HepG2 (cell line): ENCODE data around the gene PXT1. TPM values are rescaled to one million over a fixed set of nuclear protein-coding genes. Genes with fewer than 3 reads are reported as not detected.
A peak's percentile ranks its signal among the peaks of the same experiment; 100 is the strongest.

ENCODE experiments used
- ATAC-seq: fragments of 200-7000 bp; cut with Tn5 transposase; 3 replicates; pipeline ENCODE4 v1.9.1; 2020; ENCODE audit warnings: mild to moderate bottlenecking, moderate library complexity
- BruUV-seq: library from RNA; stranded (reverse); fragments of 400-500 nt; replicated peaks from 2 replicates; lab custom pipeline; 2021; lab: Mats Ljungman, UMichigan
- CTCF ChIA-PET: fragments of 300-600 bp; formaldehyde crosslinking; extraction: SDS; loops from one replicate; lab custom pipeline; 2021; ENCODE audit warnings: low total read pairs, inconsistent platforms, low intra/inter-chr PET ratio; lab: Yijun Ruan, JAX
- POLR2A ChIA-PET: fragments of 350-600 bp; sonication (Branson Sonifier 250); formaldehyde crosslinking; loops from one replicate; lab custom pipeline; 2020; ENCODE audit warnings: antibody characterized with exemption, inconsistent platforms; lab: Yijun Ruan, JAX
- DNase-seq: peaks from one replicate; pipeline ENCODE4 v3.0.0-alpha.2; 2015; ENCODE audit warnings: low spot score
- FAIRE-seq: peaks from 3 replicates; lab custom pipeline; 2011; peaks lifted over from hg19 to GRCh38; lab: Jason Lieb, UNC
- H2AFZ ChIP-seq: one replicate; pipeline ENCODE4 v1.6.1; 2011; ENCODE audit warnings: low read length, inconsistent platforms
- H3K27ac ChIP-seq: fragments of 300-600 bp; 3 replicates; pipeline ENCODE4 v1.8.0; 2011; ENCODE audit warnings: mixed run types, mild to moderate bottlenecking, mixed read lengths, low read length, inconsistent platforms; ENCODE audit not compliant: insufficient read depth; ENCODE audit errors: extremely low read length
- H3K27me3 ChIP-seq, 2 experiments: fragments of 200-600 bp in 1 of 2; 2 replicates in 1 of 2; 3 replicates in 1 of 2; pipeline versions ENCODE4 v1.6.0 to v1.8.0; 2011; ENCODE audit warnings: low read length in 2 of 2, mild to moderate bottlenecking in 2 of 2, moderate library complexity in 2 of 2, inconsistent platforms in 1 of 2; ENCODE audit not compliant: insufficient read depth in 2 of 2, control insufficient read depth in 1 of 2
- H3K36me3 ChIP-seq, 2 experiments: fragments of 200-600 bp in 1 of 2; replicated peaks in 1 of 2; 2 replicates in 1 of 2; 3 replicates in 1 of 2; pipeline versions ENCODE4 v1.5.1 to v1.8.0; 2011; ENCODE audit warnings: low read length in 2 of 2, inconsistent platforms in 1 of 2; ENCODE audit not compliant: insufficient read depth in 2 of 2, control insufficient read depth in 1 of 2
- H3K4me1 ChIP-seq: 2 replicates; pipeline ENCODE4 v1.5.1; 2012; ENCODE audit warnings: low read length, inconsistent platforms; ENCODE audit not compliant: insufficient read depth
- H3K4me2 ChIP-seq: 2 replicates; pipeline ENCODE4 v1.6.0; 2011; ENCODE audit warnings: low read depth, low read length, inconsistent platforms
- H3K4me3 ChIP-seq, 3 experiments: fragments of 200-600 bp in 1 of 3; sonication (generic), shearing (Covaris generic) in 1 of 3; replicated peaks in 1 of 3; 2 replicates each; pipeline ENCODE4 v1.5.1; 2011 to 2016; ENCODE audit warnings: low read length in 3 of 3, inconsistent platforms in 2 of 3, low read depth in 2 of 3, mild to moderate bottlenecking in 2 of 3, control low read depth in 1 of 3, mixed read lengths in 1 of 3; ENCODE audit not compliant: insufficient read depth in 1 of 3
- H3K79me2 ChIP-seq: one replicate; pipeline ENCODE4 v1.6.1; 2011; ENCODE audit warnings: low read length, inconsistent platforms; ENCODE audit not compliant: insufficient read depth
- H3K9ac ChIP-seq: 2 replicates; pipeline ENCODE4 v1.6.0; 2011; ENCODE audit warnings: mild to moderate bottlenecking, low read depth, low read length, inconsistent platforms; ENCODE audit not compliant: insufficient read depth
- H3K9me3 ChIP-seq: 2 replicates; pipeline ENCODE4 v1.5.1; 2012; ENCODE audit warnings: mild to moderate bottlenecking, low read length
- H4K20me1 ChIP-seq: 2 replicates; pipeline ENCODE4 v1.6.0; 2011; ENCODE audit warnings: inconsistent platforms, mild to moderate bottlenecking, low read length, moderate library complexity; ENCODE audit not compliant: insufficient read depth
- ARHGAP35 ChIP-seq: sonication (generic); formaldehyde crosslinking; IDR thresholded peaks from 2 replicates; pipeline ENCODE4 v1.9.0; 2022; ENCODE audit warnings: mild to moderate bottlenecking, inconsistent platforms, moderate library complexity, missing genetic modification reagents, borderline replicate concordance
- ARID5B ChIP-seq: IDR thresholded peaks from 2 replicates; pipeline ENCODE4 v1.4.0; 2020; ENCODE audit warnings: mild to moderate bottlenecking, missing genetic modification reagents
- ESRRA ChIP-seq: sonication (generic); formaldehyde crosslinking; IDR thresholded peaks from 2 replicates; pipeline ENCODE4 v1.5.1; 2020; ENCODE audit warnings: mild to moderate bottlenecking, low read depth, missing genetic modification reagents
- HDAC6 ChIP-seq: fragments of 200-600 bp; sonication (generic); IDR thresholded peaks from 2 replicates; pipeline ENCODE4 v1.7.0; 2017; ENCODE audit warnings: mild to moderate bottlenecking, antibody characterized with exemption, low read length, low read depth
- HIC2 ChIP-seq: sonication (generic); formaldehyde crosslinking; IDR thresholded peaks from 2 replicates; pipeline ENCODE4 v1.9.0; 2022; ENCODE audit warnings: low read depth, missing genetic modification reagents
- MYC ChIP-seq: sonication (generic); formaldehyde crosslinking; IDR thresholded peaks from 2 replicates; pipeline ENCODE4 v1.9.0; 2021; ENCODE audit warnings: missing genetic modification reagents, borderline replicate concordance
- SOX5 ChIP-seq: IDR thresholded peaks from 2 replicates; pipeline ENCODE4 v1.6.1; 2016; ENCODE audit warnings: borderline replicate concordance
- ZNF207 ChIP-seq: fragments of 450-650 bp; IDR thresholded peaks from 2 replicates; pipeline ENCODE4 v1.6.1; 2016; ENCODE audit warnings: antibody characterized with exemption, borderline replicate concordance
- ZNF263 ChIP-seq: sonication (generic); formaldehyde crosslinking; IDR thresholded peaks from 2 replicates; pipeline ENCODE4 v1.4.0; 2020; ENCODE audit warnings: missing genetic modification reagents
- ZNF354B ChIP-seq: sonication (generic); formaldehyde crosslinking; IDR thresholded peaks from 2 replicates; pipeline ENCODE4 v1.8.0; 2022; ENCODE audit warnings: mild to moderate bottlenecking, missing genetic modification reagents
- ZNF574 ChIP-seq: sonication (generic); formaldehyde crosslinking; IDR thresholded peaks from 2 replicates; pipeline ENCODE4 v1.4.0; 2020; ENCODE audit warnings: missing genetic modification reagents
- ZNF629 ChIP-seq: sonication (generic); formaldehyde crosslinking; conservative IDR thresholded peaks from 2 replicates; pipeline ENCODE4 v1.5.0; 2020; ENCODE audit warnings: missing genetic modification reagents
- ZNF710 ChIP-seq: sonication (generic); formaldehyde crosslinking; IDR thresholded peaks from 2 replicates; pipeline ENCODE4 v1.5.0; 2020; ENCODE audit warnings: mild to moderate bottlenecking, missing genetic modification reagents, borderline replicate concordance
- ZNF720 ChIP-seq: sonication (generic); formaldehyde crosslinking; IDR thresholded peaks from 2 replicates; pipeline ENCODE4 v1.4.0; 2020; ENCODE audit warnings: missing genetic modification reagents
- WGBS: methylation state at CpG from one replicate; pipeline ENCODE4 v1.1.6; 2017; ENCODE audit warnings: low lambda C conversion rate; 5-methylcytosine and 5-hydroxymethylcytosine counted together
- in situ Hi-C: cut with HindIII; loops from 2 replicates; pipeline ENCODE4 v1.10.0; 2017; ENCODE audit warnings: low pct_unique_long_range_greater_than_20kb; ENCODE audit not compliant: extremely low pct_ligation_motif_present
- intact Hi-C: fragments of 100-400 bp; cut with micrococcal nuclease; formaldehyde crosslinking; loops from one replicate; pipeline ENCODE4 v1.10.0; 2022; ENCODE audit not compliant: unreplicated experiment
- polyA plus RNA-seq, 8 experiments: library from polyadenylated mRNA; depleted of rRNA in 3 of 8; stranded (reverse) in 7 of 8; unstranded in 1 of 8; fragments of >200 nt; fragmentation: Illumina TruSeq in 4 of 8; extraction: Trizol in 4 of 8; gene quantifications; 2 replicates each; pipeline versions ENCODE4 v1.2.1 to v1.2.3, GENCODE V29; 2011 to 2016; ENCODE audit warnings: low read depth in 4 of 8, missing spikeins in 1 of 8, mixed read lengths in 1 of 8; ENCODE audit not compliant: insufficient read depth in 1 of 8
- total RNA-seq, 5 experiments: library from RNA; depleted of rRNA; stranded (reverse); fragments of >200 nt; fragmentation: Illumina TruSeq; extraction: Trizol; gene quantifications; 2 replicates each; pipeline ENCODE4 v1.2.3, GENCODE V29; 2016; ENCODE audit warnings: low read depth in 1 of 5

Gene PXT1
- total and polyA plus RNA-seq, 2 of the 13 experiments (the other 11 are each of a cell fraction or from before 2014, with no cell fraction given): 0.04 TPM; not detected in 1

- under 1% methylated on average over 13 of the region's 15 CpGs for WGBS
- in situ Hi-C loops: no loop called here
These were observed 69.2 kb downstream of the PXT1 start for GRCh38 chr6:36373368-36374019.

More at GRCh38 chr6:36373368-36374019, 69.2 kb downstream of the PXT1 start:
- no peaks in the 10 kb centered on the region for H3K4me1 ChIP-seq
- BruUV-seq: no TSS peak
- intact Hi-C loops: no loop called here
- ATAC-seq: peak; percentile 55
- POLR2A ChIA-PET: no interaction called here
- no peaks in the 10 kb centered on the region for H3K9me3 ChIP-seq
- CTCF ChIA-PET: no interaction called here
- FAIRE-seq: no peak
- DNase-seq: no peak
- H3K27ac ChIP-seq: no peak overlapping the region
- no peak overlapping the region for H3K4me3 ChIP-seq
- TF ChIP-seq ZNF574 (CRISPR knock-in tag) (no peak), ZNF720 (CRISPR knock-in tag) (no peak), ZNF710 (CRISPR knock-in tag) (no peak), HDAC6 (no peak), MYC (CRISPR knock-in tag) (no peak), ZNF354B (CRISPR knock-in tag) (no peak), ARHGAP35 (CRISPR knock-in tag) (no peak), ZNF207 (no peak), ARID5B (CRISPR knock-in tag) (no peak), ESRRA (CRISPR knock-in tag) (no peak), ZNF629 (no peak), ZNF263 (no peak), SOX5 (CRISPR knock-in tag) (no peak), HIC2 (CRISPR knock-in tag) (no peak)
- TF ChIP-seq, all 625 proteins: peak for 0
- no peak overlapping the region for H3K9ac ChIP-seq
- H3K79me2 ChIP-seq: no peaks in the 10 kb centered on the region
- no peaks in the 10 kb centered on the region for H4K20me1 ChIP-seq
- peaks cover 3 to 41% of the 10 kb centered on the region in 2 experiments for H3K27me3 ChIP-seq
- no peaks in the 10 kb centered on the region for H3K36me3 ChIP-seq
- no peak overlapping the region for H3K4me2 ChIP-seq
- H2AFZ ChIP-seq: no peak overlapping the region
